Measurements from ENCODE around the gene ENG. TPM values are rescaled to one million over a fixed set of nuclear protein-coding genes. Genes with fewer than 3 reads are reported as not detected.
"Not testable (repeated sequence)": the region's sequence is repeated elsewhere in the genome, so short reads cannot be mapped to it uniquely, and the experiment has no call there.

ENG gene
- total RNA-seq, 2 experiments from 2014 or later, result 18.4 to 21.3 TPM

DNA sequence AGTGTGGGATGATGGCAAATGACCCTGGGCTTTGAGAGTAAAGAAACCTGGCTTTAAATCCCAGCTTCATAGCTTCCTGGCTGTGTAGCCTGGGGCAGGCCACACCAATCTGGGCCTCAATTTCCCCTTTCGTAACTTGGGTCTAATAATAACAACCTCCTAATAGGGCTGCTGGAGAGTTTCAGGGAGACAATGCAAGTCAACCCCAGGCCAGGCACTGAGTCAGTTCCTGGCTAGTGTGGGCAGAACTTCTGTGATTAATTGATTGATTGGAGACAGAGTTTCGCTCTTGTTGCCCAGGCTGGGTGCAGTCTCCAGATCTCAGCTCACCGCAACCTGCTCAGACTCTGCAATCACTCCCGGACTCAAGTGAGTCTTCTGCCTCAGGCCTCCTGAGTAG lies 72.7 kb downstream of the ENG start:
- DNase-seq, result no peak
- Mint-ChIP-seq H3K4me3 (peak overlapping the region; percentile 38), H3K9me3 (ENCODE audit: low read depth) (no peaks in the 10 kb centered on the region), H3K27ac (peak overlapping the region; percentile 89), H3K4me1 (peaks cover 60% of the 10 kb centered on the region), H3K27me3 (no peaks in the 10 kb centered on the region), H3K36me3 (peaks cover 17% of the 10 kb centered on the region)
- no peak for ATAC-seq
- CTCF ChIA-PET, result interaction anchor here (5.1 to 8.7 kb wide), 4 partner anchors 11 to 88 kb away, joined by 50 to 86 read pairs (median 62); partner anchors contain the start of gene TOR2A

- H3K9me3 Mint-ChIP-seq (ENCODE audit: low read depth); DNase-seq; H3K27me3 Mint-ChIP-seq; ATAC-seq; H3K4me3 Mint-ChIP-seq: not testable (repeated sequence)
- peak overlapping the region; percentile 97 for H3K27ac Mint-ChIP-seq
- peaks cover 20% of the 10 kb centered on the region for H3K36me3 Mint-ChIP-seq
- CTCF ChIA-PET, result interaction anchor here (1.1 to 2.6 kb wide), 2 partner anchors 11 to 46 kb away, joined by 7 to 14 read pairs; partner anchors contain the start of gene TOR2A
- peaks cover 59% of the 10 kb centered on the region for H3K4me1 Mint-ChIP-seq
Measured at GRCh38 chr9:127780909-127781308, 73.5 kb downstream of the ENG start.

GRCh38 chr9:127780126-127780885 lies 74.2 kb downstream of the ENG start:
- peak overlapping the region; percentile 97 for H3K27ac Mint-ChIP-seq
- H3K27me3 Mint-ChIP-seq, result no peaks in the 10 kb centered on the region
- no peaks in the 10 kb centered on the region for H3K9me3 Mint-ChIP-seq (ENCODE audit: low read depth)
- ATAC-seq (no peak), DNase-seq (peak; percentile 57)
- H3K4me3 Mint-ChIP-seq, result no peak overlapping the region
- peaks cover 61% of the 10 kb centered on the region for H3K4me1 Mint-ChIP-seq
- CTCF ChIA-PET, result interaction anchor here (0.7 to 3.0 kb wide), 5 partner anchors 10 to 143 kb away, joined by 3 to 16 read pairs (median 7); partner anchors contain the start of gene TOR2A
- peaks cover 20% of the 10 kb centered on the region for H3K36me3 Mint-ChIP-seq

- ATAC-seq (peak; percentile 45), DNase-seq (peak; percentile 81)
- no peaks in the 10 kb centered on the region for H3K27me3 Mint-ChIP-seq
- H3K4me1 Mint-ChIP-seq, result peaks cover 62% of the 10 kb centered on the region
- CTCF ChIA-PET, result interaction anchor here (0.7 to 3.0 kb wide), 13 partner anchors 9 to 163 kb away, joined by 3 to 21 read pairs (median 4); partner anchors contain the start of genes ST6GALNAC4 and TOR2A
- H3K27ac Mint-ChIP-seq, result peak overlapping the region; percentile 97
- H3K9me3 Mint-ChIP-seq (ENCODE audit: low read depth), result no peaks in the 10 kb centered on the region
- H3K4me3 Mint-ChIP-seq, result peak overlapping the region; percentile 100
- peaks cover 24% of the 10 kb centered on the region for H3K36me3 Mint-ChIP-seq
Measured at GRCh38 chr9:127779136-127779981, 75.1 kb downstream of the ENG start.

DNA sequence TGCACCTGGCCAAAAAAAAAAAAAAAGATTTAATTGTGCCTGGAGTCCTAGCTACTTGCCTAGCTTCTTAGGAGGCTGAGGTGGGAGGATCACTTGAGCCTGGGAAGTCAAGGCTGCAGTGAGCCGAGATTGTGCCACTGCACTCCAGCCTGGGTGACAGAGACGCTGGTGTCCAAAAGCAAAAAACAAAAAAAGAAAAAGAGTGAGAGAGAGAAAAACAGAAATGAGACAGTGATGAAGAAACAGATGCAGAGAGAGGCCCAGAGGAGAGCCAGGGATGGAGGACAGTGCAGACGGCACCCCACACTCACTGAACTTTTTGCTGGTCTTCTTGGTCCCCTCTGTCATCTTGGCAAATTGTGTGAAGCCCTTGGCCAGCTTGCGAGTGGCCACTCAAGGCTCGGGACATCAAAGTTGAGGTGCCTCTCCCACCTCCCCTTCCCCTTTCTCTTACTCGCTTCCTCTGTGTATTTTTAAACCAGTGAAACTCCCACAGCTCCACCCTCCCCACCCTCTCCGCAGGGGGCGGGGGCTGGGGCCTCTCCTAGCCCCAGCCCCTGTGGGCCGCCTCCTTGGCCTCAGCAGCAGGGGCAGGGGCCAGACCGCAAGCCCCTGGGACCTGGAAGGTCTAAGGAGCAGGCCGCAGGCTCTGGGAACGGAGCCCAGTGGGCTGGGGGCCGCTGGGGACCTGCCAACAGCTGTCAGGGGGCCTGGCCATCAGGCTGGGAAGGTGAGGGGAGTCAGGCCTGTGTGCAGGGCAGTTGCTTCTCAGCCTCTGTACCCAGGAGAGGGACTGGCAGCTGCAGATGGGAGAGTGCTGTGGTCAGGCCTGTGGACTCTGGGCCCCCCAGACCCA lies 76.0 kb downstream of the ENG start, which contains the start of gene SH2D3C:
Gene SH2D3C, minus strand, starts transcription at position 387 of the 856 bp plus-strand sequence. Its CDS starts 39 bp downstream, at position 348.
- peaks cover 59% of the 10 kb centered on the region for H3K4me1 Mint-ChIP-seq
- peak within 1 kb of the TSS; percentile 97 for H3K27ac Mint-ChIP-seq

GRCh38 chr9:127777368-127777980 lies 77.0 kb downstream of the ENG start:
- CTCF ChIA-PET, result interaction anchor here (0.6 to 3.0 kb wide), 5 partner anchors 10 to 93 kb away, joined by 3 to 21 read pairs (median 6); partner anchors contain the start of gene TOR2A
- Mint-ChIP-seq H3K9me3 (ENCODE audit: low read depth) (no peaks in the 10 kb centered on the region), H3K4me3 (peak overlapping the region; percentile 100), H3K27me3 (no peaks in the 10 kb centered on the region), H3K27ac (peak overlapping the region; percentile 97), H3K36me3 (peaks cover 36% of the 10 kb centered on the region), H3K4me1 (peaks cover 54% of the 10 kb centered on the region)
- ATAC-seq (no peak), DNase-seq (peak; percentile 56)

More for the DNA sequence above, 76.0 kb downstream of the ENG start, which contains the start of gene SH2D3C:
- H3K27me3 Mint-ChIP-seq, result no peaks in the 10 kb centered on the region
- ATAC-seq (peak; percentile 25), DNase-seq (peak; percentile 73)
- H3K9me3 Mint-ChIP-seq (ENCODE audit: low read depth), result no peaks in the 10 kb centered on the region
- CTCF ChIA-PET, result interaction anchor here (0.6 to 3.0 kb wide), 12 partner anchors 8 to 164 kb away, joined by 3 to 21 read pairs (median 4); partner anchors contain the start of genes ST6GALNAC4 and TOR2A
- H3K4me3 Mint-ChIP-seq, result peak within 1 kb of the TSS; percentile 100
- H3K36me3 Mint-ChIP-seq, result peaks cover 30% of the 10 kb centered on the region

DNA sequence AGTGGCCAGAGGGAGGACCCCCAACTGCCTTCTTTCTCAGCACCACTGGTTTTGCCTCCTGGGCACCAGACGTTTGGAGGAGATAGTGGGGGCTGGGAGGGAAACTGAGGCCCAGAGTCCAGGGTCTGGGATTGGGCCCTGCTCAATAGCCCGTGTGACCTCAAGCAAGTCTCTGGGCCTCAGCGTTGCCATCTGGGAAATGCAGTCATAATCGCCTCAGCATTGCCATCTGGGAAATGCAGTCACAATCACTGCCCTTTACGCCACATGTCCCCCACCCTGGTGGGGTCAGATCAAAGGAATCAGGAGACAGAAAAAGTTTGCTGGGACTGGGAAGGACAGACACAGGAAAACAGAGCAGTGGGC lies 77.6 kb downstream of the ENG start:
- CTCF ChIA-PET, result interaction anchor here (0.6 to 2.4 kb wide), 7 partner anchors 8 to 155 kb away, joined by 3 to 21 read pairs (median 7); partner anchors contain the start of genes CDK9 and TOR2A
- Mint-ChIP-seq H3K4me1 (peaks cover 53% of the 10 kb centered on the region), H3K36me3 (peaks cover 36% of the 10 kb centered on the region), H3K9me3 (ENCODE audit: low read depth) (no peaks in the 10 kb centered on the region), H3K4me3 (peak overlapping the region; percentile 100), H3K27me3 (no peaks in the 10 kb centered on the region), H3K27ac (peak overlapping the region; percentile 97)
- ATAC-seq (no peak), DNase-seq (peak; percentile 48)

- Mint-ChIP-seq H3K36me3 (peaks cover 39% of the 10 kb centered on the region), H3K9me3 (ENCODE audit: low read depth) (no peaks in the 10 kb centered on the region), H3K4me1 (peaks cover 53% of the 10 kb centered on the region), H3K4me3 (peak overlapping the region; percentile 100), H3K27me3 (no peaks in the 10 kb centered on the region), H3K27ac (peak overlapping the region; percentile 97)
- peak; percentile 90 for DNase-seq
- CTCF ChIA-PET, result interaction anchor here (0.6 to 2.4 kb wide), 8 partner anchors 9 to 155 kb away, joined by 3 to 21 read pairs (median 6); partner anchors contain the start of genes CDK9 and TOR2A
- peak; percentile 46 for ATAC-seq
Measured at GRCh38 chr9:127776195-127776923, 78.1 kb downstream of the ENG start.

GRCh38 chr9:127773981-127774380 lies 80.5 kb downstream of the ENG start:
- H3K36me3 Mint-ChIP-seq, result peaks cover 48% of the 10 kb centered on the region
- peaks cover 53% of the 10 kb centered on the region for H3K4me1 Mint-ChIP-seq
- H3K27me3 Mint-ChIP-seq, result no peaks in the 10 kb centered on the region
- no peaks in the 10 kb centered on the region for H3K9me3 Mint-ChIP-seq (ENCODE audit: low read depth)
- no peak overlapping the region for H3K4me3 Mint-ChIP-seq
- DNase-seq (no peak), ATAC-seq (no peak)
- peak overlapping the region; percentile 48 for H3K27ac Mint-ChIP-seq
- CTCF ChIA-PET, result interaction anchor here (1.3 to 2.3 kb wide), 3 partner anchors 39 to 148 kb away, joined by 3 to 9 read pairs (median 7); partner anchors contain the start of gene TOR2A

DNA sequence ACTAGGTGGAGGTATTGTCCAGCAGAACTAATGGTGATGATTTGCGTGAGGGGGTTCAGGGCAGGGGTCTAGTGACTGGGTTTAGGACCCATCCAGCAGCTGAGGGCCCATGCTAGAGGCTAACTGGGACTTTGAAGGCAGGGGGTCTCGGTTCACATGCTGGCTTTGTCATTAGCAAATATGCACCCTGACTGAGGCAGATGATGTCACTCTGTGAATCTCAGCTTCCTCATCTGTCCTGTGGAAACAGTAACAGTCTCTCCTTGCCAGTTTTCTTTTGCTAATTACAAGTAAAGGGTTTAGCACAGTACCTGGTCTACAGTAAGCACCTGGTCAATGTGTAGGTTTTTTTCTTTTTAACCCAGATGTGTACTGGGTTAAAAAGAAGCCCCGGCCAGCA lies 81.2 kb downstream of the ENG start:
- Mint-ChIP-seq H3K27me3 (no peaks in the 10 kb centered on the region), H3K4me3 (no peak overlapping the region), H3K9me3 (ENCODE audit: low read depth) (no peaks in the 10 kb centered on the region), H3K4me1 (peaks cover 60% of the 10 kb centered on the region), H3K27ac (peak overlapping the region; percentile 19), H3K36me3 (peaks cover 52% of the 10 kb centered on the region)
- ATAC-seq (no peak), DNase-seq (no peak)
- CTCF ChIA-PET, result interaction anchor here (1.3 to 4.9 kb wide), 4 partner anchors 10 to 148 kb away, joined by 3 to 50 read pairs (median 8); partner anchors contain the start of genes CDK9 and TOR2A

GRCh38 chr9:127772603-127773002 lies 81.9 kb downstream of the ENG start:
- H3K4me3 Mint-ChIP-seq, result no peak overlapping the region
- no peaks in the 10 kb centered on the region for H3K27me3 Mint-ChIP-seq
- peak overlapping the region; percentile 5 for H3K27ac Mint-ChIP-seq
- no peak for DNase-seq
- peaks cover 66% of the 10 kb centered on the region for H3K4me1 Mint-ChIP-seq
- H3K36me3 Mint-ChIP-seq, result peaks cover 51% of the 10 kb centered on the region
- ATAC-seq, result no peak
- H3K9me3 Mint-ChIP-seq (ENCODE audit: low read depth), result no peaks in the 10 kb centered on the region
- CTCF ChIA-PET, result interaction anchor here (1.3 to 4.9 kb wide), 5 partner anchors 11 to 345 kb away, joined by 6 to 50 read pairs (median 9); partner anchors contain the start of gene CDK9

All from activated CD8-positive, alpha-beta memory T cell treated with anti-CD3 and anti-CD28 coated beads, Interleukin-2, amount 10 ng/mL, durations not matched to agents 7 days and 5 days (primary cell).